GM18868 (cell line): ENCODE measurements around the gene ITGA3.

Experiments
- ATAC-seq: cut with Tn5 transposase; IDR thresholded peaks from one replicate; pipeline ENCODE4 v1.9.1; 2021; ENCODE audit warnings: mild to moderate bottlenecking, moderate library complexity; ENCODE audit not compliant: unreplicated experiment

Gene ITGA3

GRCh38 chr17:50055426-50056216, at the start of gene ITGA3:
Gene ITGA3, plus strand, starts transcription at chr17:50056110. Its CDS starts 330 bp downstream, at chr17:50056440.
- no peak for ATAC-seq

GRCh38 chr17:50009282-50009681, 46.6 kb upstream of the ITGA3 start:
- no peak for ATAC-seq

- ATAC-seq: no peak
Observed at GRCh38 chr17:50013079-50013478, 42.8 kb upstream of the ITGA3 start.

GRCh38 chr17:50014471-50015088, 41.3 kb upstream of the ITGA3 start:
- no peak for ATAC-seq

GRCh38 chr17:50015146-50015545, 40.8 kb upstream of the ITGA3 start:
- no peak for ATAC-seq

- no peak for ATAC-seq
Observed at GRCh38 chr17:50018909-50019308, 37.0 kb upstream of the ITGA3 start.

- ATAC-seq: no peak
Observed at GRCh38 chr17:50020841-50021599, 34.9 kb upstream of the ITGA3 start.

GRCh38 chr17:50021681-50022370, 34.1 kb upstream of the ITGA3 start:
- no peak for ATAC-seq

- ATAC-seq: no peak
Observed at GRCh38 chr17:50022463-50023130, 33.3 kb upstream of the ITGA3 start.

GRCh38 chr17:50023520-50023919, 32.4 kb upstream of the ITGA3 start:
- ATAC-seq: no peak

- ATAC-seq: no peak
Observed at GRCh38 chr17:50024808-50025207, 31.1 kb upstream of the ITGA3 start.

GRCh38 chr17:50026046-50026675, 29.7 kb upstream of the ITGA3 start:
- ATAC-seq: no peak

- no peak for ATAC-seq
Observed at GRCh38 chr17:50026837-50027171, 29.1 kb upstream of the ITGA3 start.

GRCh38 chr17:50027172-50027880, 28.6 kb upstream of the ITGA3 start:
- no peak for ATAC-seq

GRCh38 chr17:50027881-50028735, 27.8 kb upstream of the ITGA3 start:
- no peak for ATAC-seq

GRCh38 chr17:50028736-50029120, 27.2 kb upstream of the ITGA3 start:
- no peak for ATAC-seq

GRCh38 chr17:50029185-50029584, 26.7 kb upstream of the ITGA3 start:
- ATAC-seq: no peak

GRCh38 chr17:50033316-50033715, 22.6 kb upstream of the ITGA3 start:
- ATAC-seq: no peak
